Heart left ventricle (tissue), 16 donors: Measurements from ENCODE around the gene SSBP4. TPM values are rescaled to one million over a fixed set of nuclear protein-coding genes. Genes with fewer than 3 reads are reported as not detected.

Experiments
- ATAC-seq, 4 donors: fragments of 200-7000 bp; cut with Tn5 transposase; one replicate each; pipeline ENCODE4 v1.9.1; 2020 to 2022; ENCODE audit warnings: moderate library complexity in 4 of 4, mild to moderate bottlenecking in 3 of 4, moderate number of reproducible peaks in 1 of 4
- DNase-seq, 5 donors: peaks; one replicate each; pipeline ENCODE4 v3.0.0-alpha.2; 2020
- H3K27ac ChIP-seq, 12 donors: fragments of 200-600 bp; sonication (generic) in 4 of 12; one replicate each; pipeline versions ENCODE4 v1.5.0 to v1.8.0; 2016 to 2022; ENCODE audit warnings: mild to moderate bottlenecking in 2 of 12
- H3K27me3 ChIP-seq, 9 donors: fragments of 200-600 bp; sonication (generic) in 2 of 9; one replicate each; pipeline versions ENCODE4 v1.5.1 to v1.8.0; 2016 to 2022; ENCODE audit warnings: mild to moderate bottlenecking in 3 of 9
- H3K36me3 ChIP-seq, 9 donors: fragments of 200-600 bp; sonication (generic) in 2 of 9; one replicate each; pipeline versions ENCODE4 v1.5.0 to v1.8.0; 2018 to 2022; ENCODE audit warnings: mild to moderate bottlenecking in 2 of 9
- H3K4me1 ChIP-seq, 12 donors: fragments of 200-600 bp; sonication (generic) in 4 of 12; one replicate each; pipeline versions ENCODE4 v1.5.0 to v1.8.0; 2016 to 2022; ENCODE audit warnings: mild to moderate bottlenecking in 3 of 12
- H3K4me3 ChIP-seq, 12 donors: fragments of 200-600 bp; sonication (generic) in 4 of 12; one replicate each; pipeline versions ENCODE4 v1.5.0 to v1.8.0; 2017 to 2022; ENCODE audit warnings: mild to moderate bottlenecking in 9 of 12, moderate library complexity in 4 of 12
- H3K9me3 ChIP-seq, 12 donors: fragments of 200-600 bp; sonication (generic) in 4 of 12; one replicate each; pipeline versions ENCODE4 v1.5.0 to v1.8.0; 2016 to 2022; ENCODE audit warnings: mild to moderate bottlenecking in 1 of 12
- CTCF ChIP-seq, 12 donors: fragments of 200-600 bp; sonication (generic) in 4 of 12; IDR thresholded peaks; one replicate each; pipeline versions ENCODE4 v1.5.0 to v1.8.0; 2018 to 2022; ENCODE audit warnings: antibody characterized with exemption in 12 of 12, mild to moderate bottlenecking in 5 of 12
- POLR2A ChIP-seq, 2 donors: fragments of 450-650 bp; IDR thresholded peaks; one replicate each; pipeline ENCODE4 v1.6.1; 2017; ENCODE audit warnings: antibody characterized with exemption in 2 of 2, mild to moderate bottlenecking in 2 of 2, moderate library complexity in 2 of 2
- WGBS, 4 donors: extraction: QIAGEN DNeasy Blood & Tissue Kit in 2 of 4; methylation state at CpG; one replicate each; pipeline versions ENCODE4 v1.1.5 to v1.1.7; 2013 to 2018; 5-methylcytosine and 5-hydroxymethylcytosine counted together
- intact Hi-C, 10 donors: fragments of 100-400 bp; cut with DNase I; formaldehyde crosslinking; loops; one replicate each; pipeline versions ENCODE4 v1.11.1 to v1.14.2; 2022
- polyA plus RNA-seq, 2 donors: library from polyadenylated mRNA; stranded (reverse); fragments of 200-250 nt; gene quantifications; one replicate each; pipeline ENCODE4 v1.2.3, GENCODE V29; 2013
- total RNA-seq, 9 donors: library from RNA; depleted of rRNA in 2 of 9; stranded (reverse); fragments of >200 nt in 2 of 9; fragmentation: NEBNext Ultra II Directional in 3 of 9; extraction: Animal tissue kit (Norgen Biotek cat#: 25700) in 3 of 9; gene quantifications; one replicate each; pipeline versions ENCODE4 v1.1.0 to v1.2.4, GENCODE V29; 2016 to 2023
- donor health status: ischemic (EF 13 %, LVEDD 7.1; RV severe dilation, severe dysfunction).
- donor health status: healthy with polysubstance abuse.
- donor health status: DM: no; HTN: yes; CAD: no.
- donor health status: DM: no; HTN: no; CAD: no.
- donor health status: ischemic (EF 25% LVEDD 6.9; RV normal size, moderate dysfunction).
- donor health status: ischemic (EF 25% LVEDD 5.7; RV mildly dilated, moderate dysfunction).
- donor health status: healthy.
- donor health status: DM: yes; HTN: yes; CAD: no.
- donor health status: ischemic (EF 35%, LVEDD 5.7; RV mildly dilated, moderate dysfunction).
- donor health status: nonischemic (EF 11% LVEDD 7.7; RV severe dilation, severe dysfunction).
- donor health status: DM: yes; HTN: yes; CAD: no.
- donor health status: PGD.
- donor health status: ischemic (EF 29% LVEDD 5.4; RV normal size, mild dysfunction).
- donor health status: nonischemic (EF 23%, LVEDD 6.1; RV moderate dilation, normal function).

Gene SSBP4
- total and polyA plus RNA-seq, 11 donors: 23.5 to 89.8 (median 29.4) TPM

GRCh38 chr19:18418029-18418482, 1.1 kb upstream of the SSBP4 start:
- DNase-seq (peak in 2 of 5 donors; percentile 61 to 65), ATAC-seq (no peak)
- Histone ChIP-seq H3K27ac (peak overlapping the region; percentile 89 to 100 (median 95)), H3K36me3 (no peaks in the 10 kb centered on the region), H3K9me3 (no peaks in the 10 kb centered on the region), H3K27me3 (peaks cover 0 to 22% (median 0%) of the 10 kb centered on the region in 9 donors), H3K4me1 (peaks cover 8 to 82% (median 60%) of the 10 kb centered on the region in 12 donors), H3K4me3 (peak overlapping the region in 11 of 12 donors; percentile 3 to 99 (median 80))
- TF ChIP-seq POLR2A (IDR thresholded peaks at IDR 0.05): no peak
- TF ChIP-seq CTCF (IDR thresholded peaks at IDR 0.05): no peak
- intact Hi-C loops: loop anchor here in 3 of 10 donors (5.0 to 10.0 kb wide), 5 partner anchors 133 to 403 kb away; partner anchors contain the start of genes JUND (in 1 of the 3) and RAB3A (in 1 of the 3)
- WGBS, 4 donors: 10 to 17% (median 10%) methylated on average over 27 to 30 of the region's 30 CpGs

DNA sequence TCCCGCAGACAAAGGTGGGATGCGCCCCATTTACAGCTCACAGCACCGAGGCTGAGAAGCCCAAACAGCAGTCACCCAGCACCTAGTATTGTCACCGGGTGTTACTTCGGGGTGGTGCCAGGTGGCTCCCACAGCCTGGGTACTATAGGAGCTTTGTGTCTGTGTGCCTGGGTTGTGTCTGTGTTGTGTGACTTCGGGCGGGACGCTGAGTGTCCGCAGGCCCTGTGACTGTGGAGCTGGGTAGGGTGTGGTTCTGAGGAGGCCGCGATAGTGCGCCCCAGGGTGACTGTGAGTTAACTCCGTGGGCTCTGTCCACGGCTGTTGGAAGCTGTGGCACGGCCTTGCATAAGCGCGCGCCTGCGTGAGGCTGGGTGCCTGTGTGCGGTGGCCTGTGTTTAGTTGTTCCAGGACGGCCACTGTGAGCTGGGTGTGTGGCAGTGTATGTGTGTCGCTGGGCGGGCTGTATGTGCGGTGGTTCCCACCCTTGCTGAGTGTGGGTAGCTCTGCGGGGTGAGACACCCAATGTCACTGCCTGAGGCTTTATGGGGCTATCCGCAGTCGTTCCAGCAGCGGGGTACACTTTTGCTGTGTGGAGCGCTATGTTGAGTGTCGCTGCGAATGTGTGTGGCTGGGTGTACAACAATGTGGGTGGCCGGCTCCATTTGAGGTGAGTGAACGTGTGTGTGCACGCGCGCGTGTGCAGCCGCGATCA, 559 bp upstream of the SSBP4 start:
- no peaks in the 10 kb centered on the region for H3K9me3 ChIP-seq
- peak overlapping the region; percentile 89 to 100 (median 95) for H3K27ac ChIP-seq
- intact Hi-C loops: loop anchor here in 3 of 10 donors (5.0 to 10.0 kb wide), 5 partner anchors 134 to 404 kb away; partner anchors contain the start of genes JUND (in 1 of the 3) and RAB3A (in 1 of the 3)
- peak overlapping the region; percentile 7 to 99 (median 80) for H3K4me3 ChIP-seq
- H3K36me3 ChIP-seq: no peaks in the 10 kb centered on the region
- 13 to 21% (median 15%) methylated on average over 25 to 39 of the region's 39 CpGs for WGBS, 4 donors
- H3K27me3 ChIP-seq: peaks cover 0 to 22% (median 0%) of the 10 kb centered on the region in 9 donors
- DNase-seq (peak; percentile 52 to 77 (median 56)), ATAC-seq (peak in 2 of 4 donors; percentile 0 to 2)
- TF ChIP-seq CTCF (IDR thresholded peaks at IDR 0.05) (no peak), POLR2A (IDR thresholded peaks at IDR 0.05) (no peak)
- H3K4me1 ChIP-seq: peaks cover 8 to 88% (median 64%) of the 10 kb centered on the region in 12 donors

- no peak for ATAC-seq
- peak overlapping the region; percentile 52 to 99 (median 80) for H3K4me3 ChIP-seq
- no peaks in the 10 kb centered on the region for H3K9me3 ChIP-seq
- peaks cover 0 to 22% (median 0%) of the 10 kb centered on the region in 9 donors for H3K27me3 ChIP-seq
- H3K36me3 ChIP-seq: no peaks in the 10 kb centered on the region
- DNase-seq: peak in 4 of 5 donors; percentile 39 to 66 (median 47)
- H3K4me1 ChIP-seq: peaks cover 8 to 90% (median 64%) of the 10 kb centered on the region in 12 donors
- intact Hi-C loops: loop anchor here in 3 of 10 donors (5.0 to 10.0 kb wide), 5 partner anchors 135 to 405 kb away; partner anchors contain the start of genes JUND (in 1 of the 3) and RAB3A (in 1 of the 3)
- peak overlapping the region; percentile 86 to 100 (median 95) for H3K27ac ChIP-seq
- TF ChIP-seq CTCF (IDR thresholded peaks at IDR 0.05) (no peak), POLR2A (IDR thresholded peaks at IDR 0.05) (no peak)
- WGBS, 4 donors: 2 to 5% (median 4%) methylated on average over 51 to 97 of the region's 97 CpGs
These were observed 682 bp downstream of the SSBP4 start for GRCh38 chr19:18419699-18420460.
